ENCODE data around the gene GHR.

DNA sequence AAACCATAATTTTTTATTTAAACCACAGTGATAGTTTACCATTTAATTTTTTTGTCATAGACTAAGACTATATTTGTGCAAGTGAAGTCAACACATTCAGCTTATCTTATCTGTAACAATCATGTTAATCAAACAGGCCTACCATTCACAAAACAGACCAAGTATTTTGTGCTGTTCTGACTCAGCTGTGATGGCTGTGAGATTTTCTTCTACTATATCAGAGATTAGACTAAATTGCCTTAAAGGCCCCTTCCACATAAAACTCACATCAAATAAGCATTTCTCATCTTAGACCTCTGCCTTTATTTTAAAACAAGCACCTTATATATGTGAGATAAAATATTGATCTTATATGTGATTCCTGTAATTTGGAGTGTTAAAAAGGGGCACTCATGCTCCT, 346.8 kb downstream of the GHR start:
- TF ChIP-seq POLR2A (IDR thresholded peaks at IDR 0.05): no peak
- TF ChIP-seq, protein P1, sequence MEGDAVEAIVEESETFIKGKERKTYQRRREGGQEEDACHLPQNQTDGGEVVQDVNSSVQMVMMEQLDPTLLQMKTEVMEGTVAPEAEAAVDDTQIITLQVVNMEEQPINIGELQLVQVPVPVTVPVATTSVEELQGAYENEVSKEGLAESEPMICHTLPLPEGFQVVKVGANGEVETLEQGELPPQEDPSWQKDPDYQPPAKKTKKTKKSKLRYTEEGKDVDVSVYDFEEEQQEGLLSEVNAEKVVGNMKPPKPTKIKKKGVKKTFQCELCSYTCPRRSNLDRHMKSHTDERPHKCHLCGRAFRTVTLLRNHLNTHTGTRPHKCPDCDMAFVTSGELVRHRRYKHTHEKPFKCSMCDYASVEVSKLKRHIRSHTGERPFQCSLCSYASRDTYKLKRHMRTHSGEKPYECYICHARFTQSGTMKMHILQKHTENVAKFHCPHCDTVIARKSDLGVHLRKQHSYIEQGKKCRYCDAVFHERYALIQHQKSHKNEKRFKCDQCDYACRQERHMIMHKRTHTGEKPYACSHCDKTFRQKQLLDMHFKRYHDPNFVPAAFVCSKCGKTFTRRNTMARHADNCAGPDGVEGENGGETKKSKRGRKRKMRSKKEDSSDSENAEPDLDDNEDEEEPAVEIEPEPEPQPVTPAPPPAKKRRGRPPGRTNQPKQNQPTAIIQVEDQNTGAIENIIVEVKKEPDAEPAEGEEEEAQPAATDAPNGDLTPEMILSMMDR (IDR thresholded peaks at IDR 0.05): no peak
